Mesothelial cell of epicardium (in vitro differentiated cells): ENCODE measurements around the gene SFRP5. TPM values are rescaled to one million over a fixed set of nuclear protein-coding genes. Genes with fewer than 3 reads are reported as not detected.

Experiments
- DNase-seq, 2 experiments: peaks; one replicate each; pipeline ENCODE4 v3.0.0; 2021; ENCODE audit warnings: low spot score in 2 of 2; ENCODE audit not compliant: unreplicated experiment in 2 of 2
- H3K27ac Mint-ChIP-seq: 2 replicates; pipeline ENCODE4 v1.8.0; 2021; ENCODE audit warnings: mixed read lengths
- H3K27me3 Mint-ChIP-seq: 2 replicates; pipeline ENCODE4 v1.8.0; 2021; ENCODE audit warnings: low read depth, mixed read lengths
- H3K36me3 Mint-ChIP-seq: 2 replicates; pipeline ENCODE4 v1.8.0; 2021; ENCODE audit warnings: mixed read lengths
- H3K4me1 Mint-ChIP-seq: 2 replicates; pipeline ENCODE4 v1.8.0; 2021; ENCODE audit warnings: mixed read lengths
- H3K4me3 Mint-ChIP-seq: 2 replicates; pipeline ENCODE4 v1.8.0; 2021; ENCODE audit warnings: mild to moderate bottlenecking, moderate library complexity, mixed read lengths
- H3K9me3 Mint-ChIP-seq: 2 replicates; pipeline ENCODE4 v1.8.0; 2021; ENCODE audit warnings: mixed read lengths
- CTCF ChIP-seq: fragments of 200-600 bp; sonication (generic); IDR thresholded peaks from one replicate; pipeline ENCODE4 v1.5.0; 2021; ENCODE audit warnings: antibody characterized with exemption; ENCODE audit not compliant: unreplicated experiment
- total RNA-seq: library from RNA; stranded (reverse); gene quantifications from 3 replicates; pipeline ENCODE4 v1.2.1, GENCODE V29; 2021

Gene SFRP5
- total RNA-seq, 1 donor from 2014 or later: 0.69 TPM

GRCh38 chr10:97805096-97805884 is 33.5 kb upstream of the SFRP5 start:
- H3K9me3 Mint-ChIP-seq: no peaks in the 10 kb centered on the region
- no peak overlapping the region for H3K27ac Mint-ChIP-seq
- no peak for TF ChIP-seq CTCF
- H3K4me3 Mint-ChIP-seq: no peak overlapping the region
- no peaks in the 10 kb centered on the region for H3K4me1 Mint-ChIP-seq
- peaks cover 31% of the 10 kb centered on the region for H3K27me3 Mint-ChIP-seq
- DNase-seq: no peak
- H3K36me3 Mint-ChIP-seq: no peaks in the 10 kb centered on the region

- no peak for TF ChIP-seq CTCF
- no peaks in the 10 kb centered on the region for H3K36me3 Mint-ChIP-seq
- no peaks in the 10 kb centered on the region for H3K4me1 Mint-ChIP-seq
- no peak overlapping the region for H3K27ac Mint-ChIP-seq
- peaks cover 20% of the 10 kb centered on the region for H3K9me3 Mint-ChIP-seq
- peaks cover 56% of the 10 kb centered on the region for H3K27me3 Mint-ChIP-seq
- H3K4me3 Mint-ChIP-seq: no peak overlapping the region
- DNase-seq: no peak
Measured at GRCh38 chr10:97801422-97801821, 29.6 kb upstream of the SFRP5 start.

GRCh38 chr10:97800474-97800873 is 28.7 kb upstream of the SFRP5 start:
- Mint-ChIP-seq H3K4me3 (no peak overlapping the region), H3K27me3 (peaks cover 61% of the 10 kb centered on the region), H3K4me1 (no peaks in the 10 kb centered on the region), H3K9me3 (peaks cover 20% of the 10 kb centered on the region), H3K27ac (no peak overlapping the region), H3K36me3 (no peaks in the 10 kb centered on the region)
- no peak for DNase-seq
- TF ChIP-seq CTCF: no peak

- H3K27me3 Mint-ChIP-seq: peaks cover 65% of the 10 kb centered on the region
- H3K4me1 Mint-ChIP-seq: no peaks in the 10 kb centered on the region
- peaks cover 20% of the 10 kb centered on the region for H3K9me3 Mint-ChIP-seq
- H3K4me3 Mint-ChIP-seq: no peak overlapping the region
- no peak for TF ChIP-seq CTCF
- DNase-seq: no peak
- H3K36me3 Mint-ChIP-seq: no peaks in the 10 kb centered on the region
- H3K27ac Mint-ChIP-seq: no peak overlapping the region
Measured at GRCh38 chr10:97798958-97799610, 27.3 kb upstream of the SFRP5 start.

GRCh38 chr10:97796651-97797050 is 24.9 kb upstream of the SFRP5 start:
- TF ChIP-seq CTCF: no peak
- no peaks in the 10 kb centered on the region for H3K36me3 Mint-ChIP-seq
- H3K4me3 Mint-ChIP-seq: no peak overlapping the region
- peaks cover 61% of the 10 kb centered on the region for H3K27me3 Mint-ChIP-seq
- no peaks in the 10 kb centered on the region for H3K4me1 Mint-ChIP-seq
- no peak overlapping the region for H3K27ac Mint-ChIP-seq
- no peak for DNase-seq
- peaks cover 20% of the 10 kb centered on the region for H3K9me3 Mint-ChIP-seq
